SU-DHL-6 (cell line): ENCODE measurements around the gene OMA1.

Experiments used
- H2AFZ ChIP-seq: fragments of 200-600 bp; sonication (generic); 2 replicates; pipeline ENCODE4 v1.6.1; 2014; ENCODE audit warnings: low read depth, mild to moderate bottlenecking, moderate library complexity, mixed read lengths, antibody characterized with exemption, low read length; ENCODE audit not compliant: severe bottlenecking
- H3F3A ChIP-seq: fragments of 200-600 bp; shearing (Covaris generic); 2 replicates; pipeline ENCODE4 v1.6.0; 2016; ENCODE audit warnings: antibody characterized with exemption, mild to moderate bottlenecking; ENCODE audit not compliant: insufficient read depth
- H3K27ac ChIP-seq: fragments of 200-600 bp; sonication (generic); 2 replicates; pipeline ENCODE4 v1.5.1; 2016; ENCODE audit warnings: low read depth, mild to moderate bottlenecking, low read length, moderate library complexity, mixed read lengths
- H3K27me3 ChIP-seq: fragments of 200-600 bp; sonication (generic), shearing (Covaris generic); 2 replicates; pipeline ENCODE4 v1.6.0; 2014; ENCODE audit warnings: mild to moderate bottlenecking, low read length
- H3K36me3 ChIP-seq: fragments of 200-600 bp; sonication (generic); 2 replicates; pipeline ENCODE4 v1.6.1; 2014; ENCODE audit warnings: mild to moderate bottlenecking, low read length, mixed read lengths
- H3K4me2 ChIP-seq: fragments of 300-600, 200-600 bp; shearing (Covaris generic), sonication (generic); 2 replicates; pipeline ENCODE4 v1.6.0; 2014; ENCODE audit warnings: low read length, low read depth, mild to moderate bottlenecking; ENCODE audit not compliant: poor library complexity, severe bottlenecking
- H3K4me3 ChIP-seq: fragments of 200-600 bp; sonication (generic); 2 replicates; pipeline ENCODE4 v1.5.1; 2014; ENCODE audit warnings: antibody characterized with exemption, low read length, mild to moderate bottlenecking, mixed read lengths; ENCODE audit not compliant: insufficient read depth, poor library complexity, severe bottlenecking
- H3K79me2 ChIP-seq: fragments of 200-600 bp; sonication (generic); 2 replicates; pipeline ENCODE4 v1.6.1; 2014; ENCODE audit warnings: mild to moderate bottlenecking, low read length, moderate library complexity; ENCODE audit not compliant: insufficient read depth
- H3K9ac ChIP-seq: fragments of 200-600 bp; sonication (generic); 2 replicates; pipeline ENCODE4 v1.7.0; 2014; ENCODE audit warnings: mild to moderate bottlenecking, low read length
- H3K9me2 ChIP-seq: fragments of 200-600 bp; sonication (generic); replicated peaks from 2 replicates; pipeline ENCODE4 v1.6.1; 2014; ENCODE audit warnings: low read length; ENCODE audit not compliant: insufficient read depth
- H3K9me3 ChIP-seq: fragments of 200-600 bp; sonication (generic); 2 replicates; pipeline ENCODE4 v1.6.1; 2014; ENCODE audit warnings: low read length, mixed read lengths; ENCODE audit not compliant: insufficient read depth
- H4K20me1 ChIP-seq: fragments of 200-600 bp; sonication (generic); 2 replicates; pipeline ENCODE4 v1.6.1; 2014; ENCODE audit warnings: low read depth, mild to moderate bottlenecking, antibody characterized with exemption, low read length, moderate library complexity, mixed read lengths
- EZH2phosphoT487 ChIP-seq: fragments of 200-600 bp; sonication (generic), shearing (Covaris generic); conservative IDR thresholded peaks from 2 replicates; pipeline ENCODE4 v1.6.1; 2018; ENCODE audit warnings: mild to moderate bottlenecking, antibody characterized with exemption, low read length, moderate library complexity, mixed read lengths
- TF ChIP-seq, protein P1 (sequence below): fragments of 200-600 bp; sonication (generic); IDR thresholded peaks from one replicate; pipeline ENCODE4 v1.5.1; 2017; ENCODE audit warnings: antibody characterized with exemption, mild to moderate bottlenecking, low read length, moderate library complexity; ENCODE audit not compliant: insufficient read depth, poor library complexity, severe bottlenecking

Gene OMA1

GRCh38 chr1:58591806-58592205 lies 45.3 kb upstream of the OMA1 start:
- H3K9me3 ChIP-seq = no peaks in the 10 kb centered on the region
- H4K20me1 ChIP-seq = no peaks in the 10 kb centered on the region
- H3K27ac ChIP-seq = no peak overlapping the region
- H3K79me2 ChIP-seq = no peaks in the 10 kb centered on the region
- TF ChIP-seq, protein P1, sequence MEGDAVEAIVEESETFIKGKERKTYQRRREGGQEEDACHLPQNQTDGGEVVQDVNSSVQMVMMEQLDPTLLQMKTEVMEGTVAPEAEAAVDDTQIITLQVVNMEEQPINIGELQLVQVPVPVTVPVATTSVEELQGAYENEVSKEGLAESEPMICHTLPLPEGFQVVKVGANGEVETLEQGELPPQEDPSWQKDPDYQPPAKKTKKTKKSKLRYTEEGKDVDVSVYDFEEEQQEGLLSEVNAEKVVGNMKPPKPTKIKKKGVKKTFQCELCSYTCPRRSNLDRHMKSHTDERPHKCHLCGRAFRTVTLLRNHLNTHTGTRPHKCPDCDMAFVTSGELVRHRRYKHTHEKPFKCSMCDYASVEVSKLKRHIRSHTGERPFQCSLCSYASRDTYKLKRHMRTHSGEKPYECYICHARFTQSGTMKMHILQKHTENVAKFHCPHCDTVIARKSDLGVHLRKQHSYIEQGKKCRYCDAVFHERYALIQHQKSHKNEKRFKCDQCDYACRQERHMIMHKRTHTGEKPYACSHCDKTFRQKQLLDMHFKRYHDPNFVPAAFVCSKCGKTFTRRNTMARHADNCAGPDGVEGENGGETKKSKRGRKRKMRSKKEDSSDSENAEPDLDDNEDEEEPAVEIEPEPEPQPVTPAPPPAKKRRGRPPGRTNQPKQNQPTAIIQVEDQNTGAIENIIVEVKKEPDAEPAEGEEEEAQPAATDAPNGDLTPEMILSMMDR = no peak
- TF ChIP-seq EZH2phosphoT487 = no peak
- H3K36me3 ChIP-seq = no peaks in the 10 kb centered on the region
- H3K9me2 ChIP-seq = no peaks in the 10 kb centered on the region
- H2AFZ ChIP-seq = no peak overlapping the region
- no peak overlapping the region for H3K9ac ChIP-seq
- H3K4me2 ChIP-seq = no peak overlapping the region
- no peak overlapping the region for H3K4me3 ChIP-seq
- H3F3A ChIP-seq = no peaks in the 10 kb centered on the region
- no peaks in the 10 kb centered on the region; the same call in 1 of the 2 replicates for H3K27me3 ChIP-seq

- no peaks in the 10 kb centered on the region for H3F3A ChIP-seq
- H3K36me3 ChIP-seq = no peaks in the 10 kb centered on the region
- no peaks in the 10 kb centered on the region; the same call in 1 of the 2 replicates for H3K27me3 ChIP-seq
- no peak overlapping the region for H3K4me3 ChIP-seq
- H3K4me2 ChIP-seq = no peak overlapping the region
- no peak overlapping the region for H3K27ac ChIP-seq
- no peak for TF ChIP-seq EZH2phosphoT487
- TF ChIP-seq, protein P1 = no peak
- no peak overlapping the region for H2AFZ ChIP-seq
- no peaks in the 10 kb centered on the region for H3K79me2 ChIP-seq
- no peaks in the 10 kb centered on the region for H3K9me2 ChIP-seq
- no peaks in the 10 kb centered on the region for H4K20me1 ChIP-seq
- H3K9ac ChIP-seq = no peak overlapping the region
- no peaks in the 10 kb centered on the region for H3K9me3 ChIP-seq
These were observed 43.5 kb upstream of the OMA1 start for GRCh38 chr1:58590019-58590418.

DNA sequence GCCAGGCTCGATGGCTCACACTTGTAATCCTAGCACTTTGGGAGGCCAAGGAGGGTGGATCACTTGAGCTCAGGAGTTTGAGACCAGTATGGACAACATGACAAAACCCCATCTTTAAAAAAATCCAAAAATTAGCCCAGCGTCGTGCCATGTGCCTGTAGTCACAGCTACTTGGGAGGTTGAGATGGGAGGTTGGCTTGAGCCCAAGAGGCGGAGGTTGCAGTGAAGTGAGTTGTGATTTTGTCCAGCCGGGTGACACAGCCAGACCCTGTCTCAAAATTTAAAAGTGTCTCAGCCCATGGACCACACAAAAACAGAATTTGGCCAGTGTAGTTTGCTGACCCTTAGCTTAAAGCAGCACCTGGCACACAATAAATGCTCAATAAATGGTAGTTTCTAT lies 41.9 kb upstream of the OMA1 start:
- Histone ChIP-seq H3K4me3 (no peak overlapping the region), H3K36me3 (no peaks in the 10 kb centered on the region), H3K79me2 (no peaks in the 10 kb centered on the region), H3K9ac (no peak overlapping the region), H3K9me3 (no peaks in the 10 kb centered on the region), H3K27ac (no peak overlapping the region), H2AFZ (no peak overlapping the region), H3K27me3 (no peaks in the 10 kb centered on the region; the same call in 1 of the 2 replicates), H3K4me2 (no peak overlapping the region), H3K9me2 (no peaks in the 10 kb centered on the region), H4K20me1 (no peaks in the 10 kb centered on the region), H3F3A (no peaks in the 10 kb centered on the region)
- TF ChIP-seq EZH2phosphoT487 = no peak
- TF ChIP-seq, protein P1 = no peak
